Measurements from ENCODE around the gene PLA2G2D.

The PLA2G2D gene, protein sequence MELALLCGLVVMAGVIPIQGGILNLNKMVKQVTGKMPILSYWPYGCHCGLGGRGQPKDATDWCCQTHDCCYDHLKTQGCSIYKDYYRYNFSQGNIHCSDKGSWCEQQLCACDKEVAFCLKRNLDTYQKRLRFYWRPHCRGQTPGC

DNA sequence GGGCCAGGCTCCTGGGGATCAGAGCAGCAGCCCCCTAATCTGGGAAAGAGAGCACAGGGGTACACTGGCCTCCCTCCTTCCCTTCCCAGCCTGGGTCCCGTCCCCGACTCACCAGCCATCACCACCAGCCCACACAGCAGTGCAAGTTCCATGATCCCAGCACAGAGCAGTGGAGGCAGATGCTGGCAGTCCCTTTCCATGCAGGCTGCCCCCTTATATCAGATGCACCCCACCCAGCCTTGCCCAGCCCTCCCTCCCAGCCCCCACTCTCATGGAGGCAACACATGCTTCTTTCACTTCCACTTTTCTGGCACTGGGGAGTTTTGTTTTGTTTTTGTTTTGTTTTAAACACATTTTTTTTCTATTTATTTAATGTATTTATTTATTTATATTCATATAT is at the start of gene PLA2G2D:
TSS of gene PLA2G2D (minus strand) at position 190 of the 400 bp plus-strand sequence. CDS start at position 152, 38 bp downstream.
- no peak for FAIRE-seq
- DNase-seq (ENCODE audit: low spot score): no peak

DNA sequence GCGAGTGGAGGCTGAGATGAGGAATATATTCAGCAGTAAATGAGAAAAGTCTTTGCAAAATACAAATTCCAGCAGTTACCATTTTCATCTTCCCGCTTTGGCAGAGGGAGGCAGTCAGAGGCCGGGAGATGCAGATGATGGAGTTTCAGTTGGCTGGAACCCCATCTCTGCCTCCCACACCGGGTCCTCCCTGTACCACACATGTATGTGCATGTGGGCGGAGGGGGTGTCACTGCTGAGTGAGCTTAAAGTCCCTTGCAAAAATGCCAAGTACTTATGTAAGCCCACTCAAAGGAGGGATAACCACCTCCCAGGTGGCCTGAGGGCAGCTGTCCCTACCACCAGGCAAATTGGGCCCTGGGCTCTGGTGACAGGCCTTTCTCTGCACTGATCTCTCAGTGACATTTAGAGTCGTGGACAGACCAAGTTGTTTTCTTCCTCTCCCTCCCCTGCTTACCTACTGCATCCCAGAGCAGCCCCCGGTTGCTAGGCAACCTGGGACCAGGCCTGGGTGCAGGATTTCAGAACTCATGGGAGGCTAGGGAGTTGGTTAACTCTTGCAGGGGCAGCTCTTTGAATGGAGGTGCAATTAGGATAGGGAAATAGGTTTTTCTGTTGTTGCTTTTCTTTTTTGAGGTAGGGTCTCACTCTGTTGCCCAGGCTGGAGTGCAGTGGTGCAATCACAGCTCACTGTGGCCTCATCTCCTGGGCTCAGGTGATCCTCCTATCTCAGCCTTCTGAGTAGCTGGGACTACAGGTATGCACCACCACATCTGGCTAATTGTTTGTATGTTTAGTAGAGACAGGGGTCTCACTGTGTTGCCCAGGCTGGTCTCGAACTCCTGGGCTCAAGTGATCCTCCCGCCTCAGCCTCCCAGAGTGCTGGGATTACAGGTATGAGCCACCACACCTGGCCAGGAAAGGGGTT is 49.5 kb upstream of the PLA2G2D start:
- FAIRE-seq: no peak
- no peak for DNase-seq (ENCODE audit: low spot score)

DNA sequence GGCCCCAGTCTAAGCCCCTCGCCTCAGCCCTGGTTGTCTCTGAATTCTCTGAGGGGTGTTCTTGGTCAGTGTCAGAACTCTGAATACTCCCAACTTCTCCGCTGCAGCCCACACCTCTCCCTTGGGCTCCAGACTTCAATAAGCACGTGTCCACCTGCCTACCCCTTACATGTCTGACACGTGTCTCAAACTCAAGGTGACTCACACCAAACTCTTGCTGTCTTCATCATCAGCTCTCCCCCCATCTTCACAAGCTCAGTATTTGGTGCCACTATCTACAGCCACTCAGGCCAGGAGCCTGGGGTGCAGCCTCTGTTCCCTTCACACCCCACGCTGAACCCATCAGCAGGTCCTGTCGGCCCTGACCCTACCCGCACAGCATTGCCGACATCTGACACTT is 47.8 kb upstream of the PLA2G2D start:
- FAIRE-seq (no peak), DNase-seq (ENCODE audit: low spot score) (peak; percentile 31)

DNA sequence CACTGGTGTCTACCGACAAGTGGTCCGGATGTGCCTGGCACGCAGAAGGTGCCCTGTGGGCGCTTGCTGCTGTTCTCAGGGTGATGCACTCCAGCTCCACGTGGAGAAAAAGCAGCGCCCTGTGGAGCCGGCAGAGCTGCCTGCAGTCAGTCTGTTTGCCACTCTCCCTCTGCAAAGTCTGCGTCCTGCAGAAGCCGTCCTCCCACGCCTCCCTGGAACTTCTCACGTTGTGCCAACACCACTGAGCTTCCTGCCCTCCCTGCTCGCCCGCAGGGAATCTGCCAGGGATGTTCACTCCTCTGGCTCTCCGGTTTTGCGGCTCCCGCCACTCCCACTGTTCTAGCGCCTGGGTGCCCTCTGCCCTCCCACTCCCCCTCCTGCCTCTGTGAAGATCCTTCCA is 46.7 kb upstream of the PLA2G2D start:
- DNase-seq (ENCODE audit: low spot score): no peak
- no peak for FAIRE-seq

DNA sequence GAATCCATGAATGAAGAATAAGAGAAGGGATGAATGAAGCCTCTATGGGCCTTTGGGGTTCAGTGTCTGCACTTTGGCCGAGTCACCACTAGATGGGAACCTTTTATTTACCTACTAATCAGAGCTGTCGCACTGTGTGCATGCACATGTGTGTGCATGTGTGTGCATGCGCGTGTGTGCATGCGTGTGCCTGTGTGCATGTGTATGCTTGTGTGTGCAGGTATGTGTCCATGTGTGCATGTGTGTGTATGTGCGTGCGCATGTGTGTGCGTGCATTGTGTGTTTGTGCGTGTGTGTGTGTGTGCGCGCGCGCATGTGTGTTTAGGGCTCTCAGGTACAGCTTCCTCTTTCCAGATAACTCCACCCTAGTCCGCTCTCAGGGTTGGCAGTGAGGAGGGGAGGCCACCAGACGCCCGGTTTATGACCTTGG is 46.2 kb upstream of the PLA2G2D start:
- peak; percentile 72 for FAIRE-seq
- DNase-seq (ENCODE audit: low spot score): peak; percentile 40

DNA sequence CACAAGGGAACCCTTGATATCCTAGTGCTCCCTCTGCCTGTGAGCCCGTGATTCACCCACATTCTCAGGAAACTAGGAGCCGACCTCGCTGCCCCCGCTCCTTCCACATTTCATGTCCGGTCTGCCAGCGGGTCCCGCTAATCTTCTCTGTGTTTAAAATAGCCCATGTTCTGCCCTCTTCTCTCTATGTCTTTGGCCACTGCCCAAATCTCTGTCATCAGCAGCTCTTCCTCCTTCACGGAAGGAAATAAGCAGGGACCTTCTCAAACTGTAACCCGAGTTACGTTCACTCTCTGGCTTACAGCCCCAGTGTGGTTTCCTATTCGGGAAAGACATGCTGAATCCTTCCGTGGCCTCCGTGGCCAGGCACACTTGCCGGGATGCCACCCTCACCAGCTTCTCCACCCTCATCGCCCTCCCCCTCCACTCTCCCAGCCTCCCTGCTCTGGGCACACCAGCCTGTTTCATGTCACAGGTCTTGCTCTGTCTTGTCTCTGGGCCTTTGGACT is 45.4 kb upstream of the PLA2G2D start:
- FAIRE-seq: no peak
- DNase-seq (ENCODE audit: low spot score): peak; percentile 40

DNA sequence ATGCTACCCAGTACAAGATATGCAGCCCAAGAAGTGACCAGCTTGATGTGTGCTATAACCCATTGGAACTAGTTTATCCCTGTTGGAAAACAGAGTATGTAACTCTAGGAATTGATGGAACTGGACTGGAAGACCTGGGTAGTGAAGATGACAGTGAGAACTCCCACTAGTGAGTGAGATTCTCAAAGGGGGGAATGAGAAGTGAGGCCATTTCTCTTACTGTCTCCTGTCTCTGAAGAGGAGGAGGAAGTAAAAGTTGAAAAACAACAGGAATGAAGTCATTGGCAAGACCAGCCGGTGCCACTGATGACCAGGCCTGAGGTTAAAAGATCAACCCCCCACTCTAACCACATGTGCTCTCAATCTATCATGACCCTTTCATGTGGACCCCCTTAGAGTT is 40.7 kb upstream of the PLA2G2D start:
- FAIRE-seq: no peak
- DNase-seq (ENCODE audit: low spot score): no peak

DNA sequence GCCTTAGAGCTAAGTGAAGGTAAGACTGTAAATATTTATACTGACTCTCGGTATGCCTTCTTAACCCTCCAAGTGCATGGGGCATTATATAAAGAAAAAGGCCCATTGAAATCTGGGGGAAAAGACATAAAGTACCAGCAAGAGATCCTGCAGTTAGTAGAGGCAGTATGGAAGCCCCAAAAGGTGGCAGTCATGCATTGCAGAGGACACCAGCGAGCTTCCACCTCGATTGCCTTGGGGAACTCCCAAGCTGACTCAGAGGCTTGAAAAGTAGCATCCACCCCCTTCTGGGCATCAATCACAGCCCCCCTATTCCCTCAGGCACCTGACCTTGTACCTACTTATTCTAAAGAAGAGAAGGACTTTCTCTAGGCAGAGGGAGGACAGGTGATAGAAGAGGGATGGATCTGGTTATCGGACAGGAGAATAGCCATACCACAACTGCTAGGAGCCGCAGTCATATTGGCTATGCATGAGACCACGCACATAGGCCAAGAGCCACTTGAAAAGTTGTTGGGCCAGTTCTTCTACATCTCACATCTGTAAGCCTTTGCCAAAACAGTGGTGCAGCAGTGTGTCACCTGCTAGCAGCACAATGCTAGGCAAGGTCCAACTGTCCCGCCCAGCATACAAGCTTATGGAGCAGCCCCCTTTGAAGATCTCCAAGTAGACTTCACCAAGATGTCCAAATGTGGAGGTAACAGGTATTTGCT is 39.2 kb upstream of the PLA2G2D start:
- no peak for FAIRE-seq
- no peak for DNase-seq (ENCODE audit: low spot score)

DNA sequence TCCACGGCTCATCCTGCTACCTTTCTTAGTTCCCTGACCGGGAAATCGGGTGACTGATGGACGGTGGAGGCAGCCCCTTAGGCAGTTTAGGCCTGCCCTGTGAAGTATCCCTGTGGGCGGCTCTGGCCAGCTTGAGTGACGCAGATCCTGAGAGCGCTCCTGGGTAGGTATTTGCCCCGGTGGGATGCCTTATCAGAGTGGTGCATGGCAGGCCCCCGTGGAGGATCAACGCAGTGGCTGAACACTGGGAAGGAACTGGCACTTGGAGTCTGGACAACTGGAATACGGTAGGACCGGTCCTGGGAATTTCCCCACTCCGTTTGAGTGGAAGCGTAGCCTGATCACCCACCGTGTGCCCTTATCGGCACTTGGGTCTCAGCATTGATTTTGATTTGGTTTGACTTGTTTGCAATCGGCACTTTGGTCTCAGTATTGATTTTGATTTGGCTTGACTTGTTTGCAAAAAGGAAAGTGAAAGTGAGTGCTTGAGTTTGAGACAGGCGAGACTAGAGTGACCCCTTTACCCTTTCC is 35.0 kb upstream of the PLA2G2D start:
- DNase-seq (ENCODE audit: low spot score): no peak
- no peak for FAIRE-seq

DNA sequence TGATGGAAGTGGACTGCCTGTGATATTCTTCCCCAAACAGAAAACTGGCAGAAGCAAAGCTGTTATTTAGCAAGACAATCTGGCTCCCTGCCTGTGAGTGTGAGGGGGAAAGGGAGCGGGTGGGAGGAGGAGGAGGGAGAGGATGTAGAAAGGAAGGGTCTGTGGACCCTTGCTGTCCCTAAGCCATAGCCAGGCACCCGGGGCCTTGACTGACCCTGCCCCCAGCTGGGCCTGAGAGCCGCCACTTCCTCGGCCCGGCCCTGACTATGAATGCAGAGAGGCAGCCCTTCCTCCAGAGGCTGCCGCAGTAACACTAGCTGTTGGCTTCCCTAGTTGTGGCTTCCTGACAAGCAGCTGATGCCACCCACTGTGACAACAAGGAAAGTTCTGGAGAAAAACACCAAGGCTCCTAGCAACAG is 33.7 kb upstream of the PLA2G2D start:
- DNase-seq (ENCODE audit: low spot score): no peak
- FAIRE-seq: no peak

DNA sequence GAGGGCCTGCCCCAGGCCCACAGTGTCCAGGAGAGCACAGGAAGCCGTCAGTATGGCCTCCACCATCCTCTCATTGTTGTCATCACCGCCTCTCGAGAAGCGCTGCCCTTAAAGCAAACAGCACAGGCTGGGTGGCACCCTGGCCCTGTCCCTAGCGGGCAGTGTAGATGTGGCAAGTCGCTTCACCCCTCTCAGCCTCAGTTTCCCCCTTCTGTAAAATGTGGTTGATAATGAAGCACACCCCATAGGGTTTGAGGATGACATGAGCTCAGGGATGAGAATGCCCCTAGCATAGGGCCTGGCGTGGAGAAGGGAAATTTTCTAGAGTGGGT is 33.2 kb upstream of the PLA2G2D start:
- no peak for DNase-seq (ENCODE audit: low spot score)
- FAIRE-seq: no peak

DNA sequence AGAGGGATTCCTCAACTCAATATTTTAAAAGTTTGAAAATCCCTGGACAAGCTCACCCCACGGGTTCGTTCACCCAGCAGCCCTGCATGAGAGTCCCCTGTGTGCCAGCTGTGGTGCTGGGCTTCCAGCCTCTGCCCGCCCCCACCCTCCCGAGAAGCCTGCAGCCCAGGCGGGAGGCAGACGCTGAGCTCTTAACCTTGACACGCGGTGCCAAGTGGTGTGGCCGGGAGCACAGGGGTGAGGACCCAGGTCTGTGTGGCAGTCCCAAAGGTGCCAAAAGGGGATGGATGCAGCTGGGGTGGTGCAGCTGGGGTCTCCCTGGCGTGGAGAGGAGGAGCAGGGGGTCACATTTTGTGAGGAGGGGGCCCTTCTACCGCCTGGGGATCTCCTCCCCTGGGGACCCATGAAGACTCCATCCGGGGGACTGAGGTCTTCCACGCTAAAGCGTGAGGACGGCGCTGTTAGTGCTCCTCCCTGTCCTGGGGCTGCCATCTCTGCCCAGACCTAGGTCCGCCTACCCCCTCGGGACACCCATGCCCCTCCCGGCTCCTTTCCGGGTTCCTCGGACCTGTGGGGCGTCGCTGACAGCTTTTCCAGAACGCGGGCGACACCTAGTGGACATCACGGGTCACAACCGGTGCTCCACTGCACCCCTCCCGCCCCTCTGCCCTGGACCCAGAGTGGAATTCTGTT is 32.7 kb upstream of the PLA2G2D start:
- peak; percentile 89 for DNase-seq (ENCODE audit: low spot score)
- FAIRE-seq: peak; percentile 23

DNA sequence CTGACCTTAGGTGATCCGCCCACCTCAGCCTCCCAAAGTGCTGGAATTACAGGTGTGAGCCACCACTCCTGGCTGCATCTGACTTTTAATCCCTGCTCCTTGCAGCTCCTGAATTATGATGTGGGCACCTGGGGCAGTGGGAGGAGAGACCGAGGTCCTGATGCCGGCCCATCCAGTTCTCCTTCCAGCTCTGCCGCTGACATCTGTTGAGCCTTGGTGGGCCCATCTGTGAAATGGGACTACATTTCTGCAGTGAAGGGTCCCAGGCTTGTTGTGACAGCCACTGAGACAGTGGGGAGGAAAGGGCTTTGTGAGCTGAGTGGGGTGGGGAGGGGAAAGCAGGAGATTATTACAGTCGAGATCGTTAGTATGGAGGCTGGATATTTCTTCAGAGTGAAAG is 31.6 kb upstream of the PLA2G2D start:
- DNase-seq (ENCODE audit: low spot score) (no peak), FAIRE-seq (no peak)

DNA sequence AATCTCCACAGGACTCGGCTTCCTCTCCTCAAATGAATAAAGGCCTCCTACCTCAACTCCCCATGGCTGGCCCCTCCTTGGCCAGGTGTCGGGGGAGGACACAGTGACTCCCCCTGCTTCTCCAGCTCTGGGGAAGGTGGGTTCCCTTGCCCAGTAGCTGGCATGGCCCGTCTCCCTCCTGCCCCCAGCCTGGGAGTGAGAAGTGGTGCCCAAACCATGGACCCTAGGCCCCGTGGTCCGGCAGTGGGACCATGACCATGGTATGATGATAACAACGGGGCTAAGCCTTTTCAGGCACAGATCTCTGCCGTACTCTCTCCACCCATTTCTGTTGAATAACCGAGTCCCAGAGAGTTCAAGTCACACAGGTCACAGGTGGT is 31.0 kb upstream of the PLA2G2D start:
- FAIRE-seq (no peak), DNase-seq (ENCODE audit: low spot score) (no peak)

DNA sequence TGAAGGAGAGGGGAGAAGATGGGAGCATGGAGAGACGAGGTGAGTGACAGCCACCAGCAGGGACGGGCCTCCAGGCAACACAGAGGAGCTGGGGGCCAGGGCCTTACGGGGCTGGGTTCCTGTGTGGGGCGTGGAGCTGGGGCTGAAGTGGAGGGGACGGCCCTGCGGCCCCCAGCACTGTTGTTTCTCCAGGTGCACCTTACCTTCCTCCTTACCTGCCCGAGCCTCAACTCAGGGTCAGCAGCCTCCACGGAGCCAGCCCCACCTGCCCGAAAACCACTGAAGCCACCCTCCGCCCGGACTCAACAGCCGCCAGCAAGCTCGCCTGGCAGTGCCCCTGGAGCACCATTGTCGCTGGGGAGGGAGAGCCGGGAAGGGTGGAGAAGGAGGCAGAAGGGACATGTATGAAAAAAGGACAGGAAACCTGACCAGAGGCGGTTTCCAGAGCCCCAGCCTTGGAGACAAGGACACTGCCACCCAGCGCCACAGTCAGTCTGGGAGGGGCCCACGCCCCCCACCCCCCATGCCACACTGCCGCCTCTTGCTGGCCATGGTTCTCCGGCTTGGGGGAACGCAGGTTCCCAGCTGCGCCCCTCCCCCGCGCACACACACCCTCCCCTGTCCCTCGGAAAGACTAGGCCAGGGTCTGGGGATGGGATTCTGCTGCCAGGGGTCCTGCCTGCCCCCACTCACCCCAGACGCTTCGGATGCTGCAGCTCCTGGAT is 30.4 kb upstream of the PLA2G2D start:
- DNase-seq (ENCODE audit: low spot score) (no peak), FAIRE-seq (no peak)

DNA sequence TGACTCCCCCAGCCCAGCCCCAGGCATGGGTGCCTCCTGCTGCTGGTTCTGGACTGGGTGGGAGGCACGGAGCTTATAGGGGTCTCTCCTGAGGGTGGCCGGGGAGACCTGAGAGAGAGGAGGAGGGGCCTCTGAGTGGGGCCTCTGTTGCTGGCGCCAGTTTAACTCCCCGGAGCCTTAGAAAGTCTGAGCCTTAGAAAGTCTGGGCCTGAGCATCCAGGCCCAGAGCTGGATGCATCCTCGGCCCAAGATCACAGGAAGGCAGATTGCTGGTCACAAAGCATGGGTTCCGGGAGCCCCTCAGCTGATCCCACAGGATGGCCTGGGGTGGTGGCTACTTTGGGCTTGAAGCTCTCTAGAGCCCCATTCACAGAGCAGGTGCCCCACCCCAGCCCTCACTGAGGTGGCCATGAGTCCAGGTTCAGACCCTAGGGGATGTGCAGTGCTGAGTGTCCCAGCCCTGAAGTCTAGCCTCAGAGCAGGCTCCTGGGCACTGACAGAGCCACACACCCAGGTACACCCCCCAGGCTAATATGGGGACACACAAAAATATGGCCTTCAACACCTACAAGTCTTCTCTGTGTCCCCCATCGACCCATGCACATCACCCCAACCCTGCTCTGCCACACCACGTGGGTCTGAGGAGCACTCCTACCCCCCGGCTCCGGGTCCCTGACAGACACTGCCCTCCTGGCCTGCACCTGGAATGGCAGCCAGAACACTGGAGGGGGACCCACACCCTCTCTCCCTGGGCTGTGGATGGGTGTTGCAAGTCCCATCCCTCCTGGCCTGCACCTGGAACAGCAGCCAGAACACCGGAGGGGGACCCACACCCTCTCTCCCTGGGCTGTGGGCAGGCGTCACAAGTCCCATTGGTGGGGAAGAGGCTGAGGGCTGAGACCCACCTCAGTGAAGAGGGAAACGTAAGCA is 29.5 kb upstream of the PLA2G2D start:
- DNase-seq (ENCODE audit: low spot score) (no peak), FAIRE-seq (no peak)

DNA sequence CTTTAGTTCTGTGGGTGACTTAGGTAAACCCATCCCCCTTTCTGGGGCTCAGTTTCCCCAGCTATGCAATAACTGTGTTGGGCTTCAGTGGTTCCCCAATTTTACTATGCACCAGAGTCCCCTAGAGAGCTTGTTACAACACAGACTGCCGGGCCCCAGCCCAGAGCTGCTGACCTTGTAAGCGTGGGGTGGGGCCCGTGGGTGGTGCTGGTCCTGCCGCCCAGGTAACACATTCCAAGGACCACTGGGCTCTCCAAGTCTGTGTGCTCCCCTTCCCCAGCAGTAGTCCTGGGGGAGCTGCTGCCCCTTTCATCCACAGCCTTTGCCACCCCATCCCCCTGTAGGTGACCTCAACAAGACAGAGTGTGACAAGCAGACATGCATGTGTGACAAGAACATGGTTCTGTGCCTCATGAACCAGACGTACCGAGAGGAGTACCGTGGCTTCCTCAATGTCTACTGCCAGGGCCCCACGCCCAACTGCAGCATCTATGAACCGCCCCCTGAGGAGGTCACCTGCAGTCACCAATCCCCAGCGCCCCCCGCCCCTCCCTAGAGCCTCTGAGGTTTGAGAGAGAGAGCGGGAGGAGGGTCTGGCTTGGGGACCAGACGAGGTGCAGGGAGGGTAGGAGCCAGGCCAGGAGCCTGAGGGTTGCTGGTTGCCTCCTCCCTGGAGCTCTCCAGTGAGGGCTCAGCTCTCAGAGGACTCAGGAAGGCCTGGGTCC is 28.7 kb upstream of the PLA2G2D start:
- FAIRE-seq: no peak
- DNase-seq (ENCODE audit: low spot score): no peak

DNA sequence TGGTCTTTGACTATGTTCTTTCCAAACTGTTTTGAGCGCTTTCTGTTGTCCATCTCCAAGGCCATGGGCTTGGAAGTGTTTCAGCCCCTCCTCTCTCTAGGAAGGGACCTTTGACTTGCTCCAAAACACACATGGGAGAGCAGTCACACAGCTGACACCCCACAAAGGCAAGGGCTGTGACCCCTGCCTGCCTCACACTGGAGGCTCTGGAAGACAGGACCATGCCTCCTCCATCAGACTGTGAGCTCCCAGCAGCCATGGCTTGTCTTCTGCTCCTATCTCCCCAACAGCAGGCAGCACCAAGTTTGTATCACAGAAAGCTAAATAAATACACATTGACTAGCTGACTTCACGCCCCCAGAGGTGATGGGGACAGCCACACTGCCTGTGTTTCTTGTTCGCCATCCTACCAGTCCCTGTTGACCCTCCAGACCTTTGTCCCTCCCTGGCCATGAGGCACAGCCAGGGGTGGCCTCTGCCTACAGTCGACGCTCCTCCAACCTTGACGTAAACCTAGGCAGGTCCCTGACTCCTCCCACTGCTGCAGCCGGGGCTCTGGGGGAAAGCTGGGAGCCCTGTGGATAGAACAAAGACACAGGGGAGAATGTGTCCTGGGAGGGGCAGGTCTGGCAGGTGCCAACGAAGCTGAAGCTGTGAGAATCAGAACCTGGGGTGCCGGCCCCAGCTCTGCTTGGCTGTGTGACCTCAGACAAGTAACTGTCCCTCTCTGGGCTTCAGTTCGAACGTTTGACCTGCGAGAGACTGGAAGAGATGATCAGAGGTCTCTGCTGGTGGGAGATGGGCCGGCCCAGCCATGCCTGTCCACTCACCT is 24.6 kb upstream of the PLA2G2D start:
- no peak for DNase-seq (ENCODE audit: low spot score)
- no peak for FAIRE-seq

Data from urothelium cell line (cell line).